Karpas-422 (cell line): ENCODE measurements around the gene SMAD6. TPM values are rescaled to one million over a fixed set of nuclear protein-coding genes. Genes with fewer than 3 reads are reported as not detected.
"Not testable (repeated sequence)": the region's sequence is repeated elsewhere in the genome, so short reads cannot be mapped to it uniquely, and the experiment has no call there.

ENCODE experiments used
- DNase-seq: peaks from one replicate; pipeline ENCODE4 v3.0.0-alpha.2; 2015
- H2AFZ ChIP-seq: fragments of 200-600 bp; sonication (generic); 2 replicates; pipeline ENCODE4 v1.6.1; 2014; ENCODE audit warnings: antibody characterized with exemption, low read length, mixed read lengths
- H3K27ac ChIP-seq: fragments of 200-600 bp; sonication (generic); 2 replicates; pipeline ENCODE4 v1.5.1; 2014; ENCODE audit warnings: mild to moderate bottlenecking, low read length, moderate library complexity
- H3K27me3 ChIP-seq: fragments of 200-600 bp; sonication (generic); 2 replicates; pipeline ENCODE4 v1.6.1; 2014; ENCODE audit warnings: low read length, mixed read lengths
- H3K36me3 ChIP-seq: fragments of 200-600 bp; sonication (generic); 2 replicates; pipeline ENCODE4 v1.6.1; 2014; ENCODE audit warnings: low read length, mixed read lengths; ENCODE audit not compliant: insufficient read depth
- H3K4me1 ChIP-seq: fragments of 200-600 bp; sonication (generic); 2 replicates; pipeline ENCODE4 v1.6.1; 2014; ENCODE audit warnings: mild to moderate bottlenecking, low read length, mixed read lengths
- H3K4me2 ChIP-seq: fragments of 200-600 bp; sonication (generic); 2 replicates; pipeline ENCODE4 v1.6.1; 2014; ENCODE audit warnings: low read length, low read depth, mild to moderate bottlenecking; ENCODE audit not compliant: poor library complexity, severe bottlenecking
- H3K4me3 ChIP-seq: fragments of 200-600 bp; sonication (generic); 2 replicates; pipeline ENCODE4 v1.5.1; 2014; ENCODE audit warnings: mild to moderate bottlenecking, antibody characterized with exemption, low read length, mixed read lengths
- H3K79me2 ChIP-seq: fragments of 200-600 bp; sonication (generic); 2 replicates; pipeline ENCODE4 v1.6.1; 2014; ENCODE audit warnings: mild to moderate bottlenecking, low read length, mixed read lengths
- H3K9ac ChIP-seq: fragments of 200-600 bp; sonication (generic); 2 replicates; pipeline ENCODE4 v1.6.0; 2014; ENCODE audit warnings: low read length
- H3K9me2 ChIP-seq: fragments of 200-600 bp; sonication (generic), shearing (Covaris generic); replicated peaks from 2 replicates; pipeline ENCODE4 v1.6.0; 2014; ENCODE audit warnings: mild to moderate bottlenecking, low read length, moderate library complexity; ENCODE audit not compliant: insufficient read depth
- H3K9me3 ChIP-seq: fragments of 300-700, 200-600 bp; sonication (generic); 2 replicates; pipeline ENCODE4 v1.6.1; 2014; ENCODE audit warnings: low read length, mixed read lengths
- H4K20me1 ChIP-seq: fragments of 200-600 bp; sonication (generic); 2 replicates; pipeline ENCODE4 v1.6.1; 2014; ENCODE audit warnings: mild to moderate bottlenecking, antibody characterized with exemption, low read length, low read depth; ENCODE audit not compliant: insufficient read depth
- total RNA-seq: library from RNA; depleted of rRNA; stranded (reverse); fragments of >200 nt; shearing (Covaris generic); gene quantifications from 2 replicates; pipeline ENCODE4 v1.2.3, GENCODE V29; 2014; ENCODE audit warnings: low replicate concordance

Gene SMAD6
- total RNA-seq, 1 experiment from 2014 or later = 0.89 TPM

DNA sequence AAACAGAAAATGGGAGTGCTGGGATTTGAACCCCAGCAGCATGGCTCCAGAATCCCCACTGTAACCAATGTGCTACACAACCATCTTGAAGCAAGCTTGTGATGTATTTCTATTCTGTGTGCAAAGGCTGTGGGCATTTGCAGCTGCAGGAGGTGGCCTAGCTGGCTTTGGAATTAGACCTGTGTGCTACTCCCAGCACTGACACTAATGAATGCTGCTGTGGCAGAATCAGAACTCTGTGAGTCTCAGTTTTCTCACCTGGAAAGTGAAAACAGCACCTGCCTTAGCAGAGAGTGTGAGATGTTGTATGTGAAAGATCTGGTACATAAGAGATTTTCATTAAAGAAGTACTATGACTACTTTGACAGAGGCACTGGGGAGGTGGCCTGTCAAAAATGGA is 21.5 kb upstream of the SMAD6 start:
- H3K27me3 ChIP-seq = no peaks in the 10 kb centered on the region
- no peaks in the 10 kb centered on the region for H4K20me1 ChIP-seq
- H3K9me3 ChIP-seq = no peaks in the 10 kb centered on the region
- no peak for DNase-seq
- no peaks in the 10 kb centered on the region for H3K36me3 ChIP-seq
- H3K79me2 ChIP-seq = no peaks in the 10 kb centered on the region
- no peak overlapping the region for H3K4me3 ChIP-seq
- H3K9me2 ChIP-seq = no peaks in the 10 kb centered on the region
- no peak overlapping the region for H2AFZ ChIP-seq
- H3K27ac ChIP-seq = no peak overlapping the region
- H3K4me1 ChIP-seq = peaks cover 7% of the 10 kb centered on the region
- H3K9ac ChIP-seq = no peak overlapping the region
- H3K4me2 ChIP-seq = no peak overlapping the region

GRCh38 chr15:66681395-66681794 is 20.6 kb upstream of the SMAD6 start:
- Histone ChIP-seq H3K4me2 (no peak overlapping the region), H3K27ac (no peak overlapping the region), H3K4me3 (no peak overlapping the region), H4K20me1 (no peaks in the 10 kb centered on the region), H2AFZ (no peak overlapping the region), H3K79me2 (no peaks in the 10 kb centered on the region), H3K36me3 (no peaks in the 10 kb centered on the region), H3K9me3 (no peaks in the 10 kb centered on the region), H3K4me1 (peaks cover 7% of the 10 kb centered on the region), H3K9ac (no peak overlapping the region), H3K9me2 (no peaks in the 10 kb centered on the region), H3K27me3 (no peaks in the 10 kb centered on the region)
- no peak for DNase-seq

DNA sequence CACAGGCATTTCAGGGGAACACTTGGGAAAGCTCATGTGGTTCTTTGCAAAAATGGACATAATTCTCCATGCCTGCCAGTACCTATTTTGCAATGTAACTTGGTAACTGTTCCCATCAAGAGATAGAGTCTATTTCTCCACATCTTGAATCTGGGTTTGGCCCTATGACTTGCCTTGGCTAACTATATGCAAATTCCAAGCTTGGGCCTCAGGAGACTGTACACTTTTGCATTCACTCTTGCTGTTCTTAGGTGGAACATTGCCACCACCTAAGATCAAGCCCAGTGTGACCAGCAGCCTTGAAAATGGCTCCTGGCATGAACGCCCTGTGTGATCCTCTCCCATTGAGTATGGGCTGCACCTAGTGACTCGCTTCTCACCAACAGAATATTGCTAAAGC is 19.8 kb upstream of the SMAD6 start:
- no peak overlapping the region for H3K4me2 ChIP-seq
- H3K9me3 ChIP-seq = no peaks in the 10 kb centered on the region
- peak; percentile 68 for DNase-seq
- H3K36me3 ChIP-seq = no peaks in the 10 kb centered on the region
- no peak overlapping the region for H2AFZ ChIP-seq
- no peaks in the 10 kb centered on the region for H3K9me2 ChIP-seq
- no peaks in the 10 kb centered on the region for H3K27me3 ChIP-seq
- H3K27ac ChIP-seq = no peak overlapping the region
- H3K4me3 ChIP-seq = no peak overlapping the region
- no peaks in the 10 kb centered on the region for H4K20me1 ChIP-seq
- H3K79me2 ChIP-seq = no peaks in the 10 kb centered on the region
- peaks cover 7% of the 10 kb centered on the region for H3K4me1 ChIP-seq
- H3K9ac ChIP-seq = no peak overlapping the region

- Histone ChIP-seq H3K4me2 (no peak overlapping the region), H3K9ac (no peak overlapping the region), H3K27me3 (no peaks in the 10 kb centered on the region), H3K9me3 (no peaks in the 10 kb centered on the region), H3K9me2 (no peaks in the 10 kb centered on the region), H2AFZ (no peak overlapping the region), H3K79me2 (no peaks in the 10 kb centered on the region), H4K20me1 (no peaks in the 10 kb centered on the region), H3K4me1 (peaks cover 7% of the 10 kb centered on the region), H3K36me3 (no peaks in the 10 kb centered on the region), H3K4me3 (no peak overlapping the region), H3K27ac (no peak overlapping the region)
- no peak for DNase-seq
Measured at GRCh38 chr15:66682865-66683264, 19.2 kb upstream of the SMAD6 start.

GRCh38 chr15:66684136-66684681 is 17.8 kb upstream of the SMAD6 start:
- H3K4me2 ChIP-seq = no peak overlapping the region
- no peaks in the 10 kb centered on the region for H4K20me1 ChIP-seq
- no peak overlapping the region for H3K27ac ChIP-seq
- no peaks in the 10 kb centered on the region for H3K9me2 ChIP-seq
- DNase-seq = no peak
- H3K9ac ChIP-seq = no peak overlapping the region
- H3K4me3 ChIP-seq = no peak overlapping the region
- H3K27me3 ChIP-seq = no peaks in the 10 kb centered on the region
- H3K4me1 ChIP-seq = peaks cover 7% of the 10 kb centered on the region
- no peaks in the 10 kb centered on the region for H3K36me3 ChIP-seq
- H3K79me2 ChIP-seq = no peaks in the 10 kb centered on the region
- H2AFZ ChIP-seq = no peak overlapping the region
- H3K9me3 ChIP-seq = no peaks in the 10 kb centered on the region

GRCh38 chr15:66685638-66686150 is 16.3 kb upstream of the SMAD6 start:
- Histone ChIP-seq H3K4me1 (peaks cover 7% of the 10 kb centered on the region), H3K27ac (no peak overlapping the region), H3K27me3 (no peaks in the 10 kb centered on the region), H3K9me2 (no peaks in the 10 kb centered on the region), H3K4me2 (no peak overlapping the region), H2AFZ (no peak overlapping the region), H3K9ac (no peak overlapping the region), H3K36me3 (no peaks in the 10 kb centered on the region), H3K4me3 (no peak overlapping the region), H3K9me3 (no peaks in the 10 kb centered on the region), H4K20me1 (no peaks in the 10 kb centered on the region), H3K79me2 (no peaks in the 10 kb centered on the region)
- peak; percentile 45 for DNase-seq

- not testable (repeated sequence) for H3K9ac ChIP-seq, H3K9me3 ChIP-seq, H3K27me3 ChIP-seq, H3K4me2 ChIP-seq, H3K36me3 ChIP-seq, H3K4me3 ChIP-seq, H3K27ac ChIP-seq, DNase-seq, H4K20me1 ChIP-seq, H2AFZ ChIP-seq, H3K79me2 ChIP-seq, H3K9me2 ChIP-seq, H3K4me1 ChIP-seq
Measured at GRCh38 chr15:66690912-66691311, 11.1 kb upstream of the SMAD6 start.

DNA sequence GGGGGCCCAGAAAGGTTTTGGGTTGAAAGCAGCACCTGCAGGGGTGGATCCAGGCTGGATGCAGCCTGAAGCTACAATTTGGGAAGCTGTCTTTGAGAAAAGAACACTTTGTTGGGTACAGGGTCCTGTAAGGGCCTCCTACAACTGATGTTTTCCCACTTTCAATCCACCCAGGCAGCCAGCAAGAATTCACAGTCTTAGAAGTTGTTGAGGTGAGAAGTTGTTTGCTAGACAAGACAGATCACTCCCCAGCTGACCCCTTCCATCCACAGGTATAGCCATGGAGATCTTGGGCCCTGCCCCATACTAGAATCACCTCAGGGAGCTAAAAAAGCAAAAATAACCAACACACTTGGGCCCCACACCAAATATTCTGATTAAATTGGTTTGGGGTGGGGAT is 10.3 kb upstream of the SMAD6 start:
- no peaks in the 10 kb centered on the region for H3K9me3 ChIP-seq
- H3K27me3 ChIP-seq = no peaks in the 10 kb centered on the region
- no peak overlapping the region for H3K9ac ChIP-seq
- no peaks in the 10 kb centered on the region for H3K36me3 ChIP-seq
- H2AFZ ChIP-seq = no peak overlapping the region
- no peak overlapping the region for H3K4me2 ChIP-seq
- H3K9me2 ChIP-seq = no peaks in the 10 kb centered on the region
- H4K20me1 ChIP-seq = no peaks in the 10 kb centered on the region
- H3K4me1 ChIP-seq = no peaks in the 10 kb centered on the region
- H3K27ac ChIP-seq = no peak overlapping the region
- DNase-seq = no peak
- no peaks in the 10 kb centered on the region for H3K79me2 ChIP-seq
- no peak overlapping the region for H3K4me3 ChIP-seq

DNA sequence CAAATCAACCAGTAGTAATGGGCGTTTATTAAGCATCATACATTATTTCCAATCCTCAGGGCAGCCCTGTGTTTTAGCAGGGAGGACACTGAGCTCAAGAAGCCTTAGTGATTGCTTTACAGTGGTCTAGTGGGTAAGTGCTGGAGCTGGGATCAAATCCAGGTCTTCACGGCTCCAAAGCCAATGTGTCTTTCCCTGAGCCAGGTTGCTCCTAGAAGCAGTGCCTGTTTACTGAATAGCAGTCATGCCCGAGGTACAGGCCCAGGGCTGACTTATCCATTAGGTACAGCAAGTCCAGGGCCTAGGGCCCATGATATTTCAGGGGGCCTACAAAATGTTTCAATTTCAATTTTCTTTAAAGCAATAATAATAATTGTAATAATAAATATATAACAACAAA is 9.6 kb upstream of the SMAD6 start:
- H2AFZ ChIP-seq = no peak overlapping the region
- H3K9me3 ChIP-seq = no peaks in the 10 kb centered on the region
- H3K36me3 ChIP-seq = no peaks in the 10 kb centered on the region
- H3K4me3 ChIP-seq = no peak overlapping the region
- H3K79me2 ChIP-seq = no peaks in the 10 kb centered on the region
- H3K4me1 ChIP-seq = no peaks in the 10 kb centered on the region
- no peaks in the 10 kb centered on the region for H3K27me3 ChIP-seq
- no peaks in the 10 kb centered on the region for H3K9me2 ChIP-seq
- H3K9ac ChIP-seq = no peak overlapping the region
- DNase-seq = no peak
- no peaks in the 10 kb centered on the region for H4K20me1 ChIP-seq
- no peak overlapping the region for H3K27ac ChIP-seq
- no peak overlapping the region for H3K4me2 ChIP-seq
